Upper lobe of left lung (tissue), 6 donors: ENCODE data around the gene FAM204A. TPM values are rescaled to one million over a fixed set of nuclear protein-coding genes. Genes with fewer than 3 reads are reported as not detected.

Experiments used
- ATAC-seq, 2 donors: fragments of 200-7000 bp; cut with Tn5 transposase; one replicate each; pipeline ENCODE4 v1.9.1; 2022; ENCODE audit warnings: mild to moderate bottlenecking in 2 of 2, moderate library complexity in 2 of 2; ENCODE audit not compliant: low FRiP score in 2 of 2
- DNase-seq, 2 donors: peaks; one replicate each; pipeline ENCODE4 v3.0.0-alpha.2; 2019 to 2020
- H3K27ac ChIP-seq, 4 donors: fragments of 200-600 bp; sonication (generic); one replicate each; pipeline ENCODE4 v1.5.1; 2016 to 2019
- H3K27me3 ChIP-seq, 4 donors: fragments of 200-600 bp; sonication (generic); one replicate each; pipeline ENCODE4 v1.5.1; 2017 to 2019
- H3K36me3 ChIP-seq, 4 donors: fragments of 200-600 bp; sonication (generic); one replicate each; pipeline ENCODE4 v1.5.1; 2016 to 2019
- H3K4me1 ChIP-seq, 4 donors: fragments of 200-600 bp; sonication (generic); one replicate each; pipeline ENCODE4 v1.5.1; 2018 to 2019
- H3K4me3 ChIP-seq, 4 donors: fragments of 200-600 bp; sonication (generic); one replicate each; pipeline ENCODE4 v1.5.1; 2017 to 2019; ENCODE audit warnings: mild to moderate bottlenecking in 2 of 4, moderate library complexity in 1 of 4
- H3K9me3 ChIP-seq, 4 donors: fragments of 200-600 bp; sonication (generic); one replicate each; pipeline ENCODE4 v1.5.1; 2018 to 2019
- CTCF ChIP-seq, 6 experiments: fragments of 450-650 bp in 4 of 6; fragments of 200-600 bp in 2 of 6; sonication (generic) in 2 of 6; IDR thresholded peaks; one replicate each; pipeline ENCODE4 v1.5.1; 2016 to 2019; ENCODE audit warnings: antibody characterized with exemption in 6 of 6
- EP300 ChIP-seq, 4 donors: sonication (generic); formaldehyde crosslinking; IDR thresholded peaks; one replicate each; pipeline ENCODE4 v1.5.1; 2017; ENCODE audit warnings: antibody characterized with exemption in 4 of 4, control low read depth in 2 of 4
- POLR2A ChIP-seq, 4 donors: fragments of 450-650 bp; IDR thresholded peaks; one replicate each; pipeline ENCODE4 v1.5.1; 2016 to 2017; ENCODE audit warnings: antibody characterized with exemption in 4 of 4, mild to moderate bottlenecking in 2 of 4
- POLR2AphosphoS5 ChIP-seq, 2 donors: sonication (generic); formaldehyde crosslinking; IDR thresholded peaks; one replicate each; pipeline ENCODE4 v1.5.1; 2017; ENCODE audit warnings: antibody characterized with exemption in 2 of 2
- WGBS, 2 donors: methylation state at CpG; one replicate each; pipeline ENCODE4 v1.1.5; 2017 to 2018; 5-methylcytosine and 5-hydroxymethylcytosine counted together
- total RNA-seq, 6 donors: library from RNA; depleted of rRNA in 4 of 6; stranded (reverse); fragments of >200 nt in 4 of 6; gene quantifications; one replicate each; pipeline versions ENCODE4 v1.1.0 to v1.2.1, GENCODE V29; 2016 to 2021
- donor health status: DM: no; HTN: no; CAD: no; lungs with moderate emphysema.
- donor health status: DM: no; HTN: yes; CAD: no; lungs with severe emphysema.

FAM204A gene
- total RNA-seq, 6 donors from 2014 or later: 22.0 to 63.6 (median 44.0) TPM

- H3K9me3 ChIP-seq: no peaks in the 10 kb centered on the region
- H3K27ac ChIP-seq: no peak overlapping the region
- ATAC-seq: no peak
- DNase-seq: no peak
- no peak for TF ChIP-seq EP300 (IDR thresholded peaks at IDR 0.05)
- TF ChIP-seq CTCF (IDR thresholded peaks at IDR 0.05): no peak
- no peak for TF ChIP-seq POLR2A (IDR thresholded peaks at IDR 0.05)
- TF ChIP-seq POLR2AphosphoS5 (IDR thresholded peaks at IDR 0.05): no peak
- no peaks in the 10 kb centered on the region for H3K4me1 ChIP-seq
- no peaks in the 10 kb centered on the region for H3K27me3 ChIP-seq
- no peaks in the 10 kb centered on the region for H3K36me3 ChIP-seq
- WGBS, 2 donors: 84 to 87% methylated on average over 6 of the region's 6 CpGs
- no peak overlapping the region for H3K4me3 ChIP-seq
Measured at GRCh38 chr10:118358327-118358726, 16.2 kb upstream of the FAM204A start.

- ATAC-seq (no peak), DNase-seq (no peak)
- H3K27me3 ChIP-seq: no peaks in the 10 kb centered on the region
- no peaks in the 10 kb centered on the region for H3K9me3 ChIP-seq
- H3K4me3 ChIP-seq: no peak overlapping the region
- no peak overlapping the region for H3K27ac ChIP-seq
- WGBS, 2 donors: 64 to 70% methylated on average over 3 of the region's 3 CpGs
- H3K4me1 ChIP-seq: no peaks in the 10 kb centered on the region
- TF ChIP-seq CTCF (IDR thresholded peaks at IDR 0.05): no peak
- TF ChIP-seq POLR2AphosphoS5 (IDR thresholded peaks at IDR 0.05): no peak
- TF ChIP-seq POLR2A (IDR thresholded peaks at IDR 0.05): no peak
- TF ChIP-seq EP300 (IDR thresholded peaks at IDR 0.05): no peak
- H3K36me3 ChIP-seq: no peaks in the 10 kb centered on the region
Measured at GRCh38 chr10:118357841-118358240, 15.7 kb upstream of the FAM204A start.

- TF ChIP-seq POLR2AphosphoS5 (IDR thresholded peaks at IDR 0.05) (no peak), EP300 (IDR thresholded peaks at IDR 0.05) (no peak)
Measured at GRCh38 chr10:118356628-118357027, 14.5 kb upstream of the FAM204A start.

GRCh38 chr10:118355234-118355633 is 13.1 kb upstream of the FAM204A start:
- Histone ChIP-seq H3K9me3 (no peaks in the 10 kb centered on the region), H3K4me3 (no peak overlapping the region), H3K27ac (no peak overlapping the region), H3K36me3 (no peaks in the 10 kb centered on the region), H3K27me3 (no peaks in the 10 kb centered on the region), H3K4me1 (no peaks in the 10 kb centered on the region)
- TF ChIP-seq EP300 (IDR thresholded peaks at IDR 0.05): no peak
- no peak for TF ChIP-seq CTCF (IDR thresholded peaks at IDR 0.05)
- no peak for TF ChIP-seq POLR2AphosphoS5 (IDR thresholded peaks at IDR 0.05)
- no peak for TF ChIP-seq POLR2A (IDR thresholded peaks at IDR 0.05)
- 71 to 75% methylated on average over 3 of the region's 3 CpGs for WGBS, 2 donors
- no peak for DNase-seq
- no peak for ATAC-seq

More at GRCh38 chr10:118356628-118357027, 14.5 kb upstream of the FAM204A start:
- WGBS, 2 donors: 83 to 91% methylated on average over 2 of the region's 2 CpGs
- Histone ChIP-seq H3K4me1 (no peaks in the 10 kb centered on the region), H3K9me3 (no peaks in the 10 kb centered on the region), H3K36me3 (no peaks in the 10 kb centered on the region), H3K27me3 (no peaks in the 10 kb centered on the region), H3K4me3 (no peak overlapping the region), H3K27ac (no peak overlapping the region)
- DNase-seq (no peak), ATAC-seq (no peak)

GRCh38 chr10:118349235-118349634 is 7.1 kb upstream of the FAM204A start:
- no peaks in the 10 kb centered on the region for H3K4me1 ChIP-seq
- ATAC-seq: no peak
- no peak for DNase-seq
- no peaks in the 10 kb centered on the region for H3K36me3 ChIP-seq
- TF ChIP-seq CTCF (IDR thresholded peaks at IDR 0.05) (no peak), POLR2A (IDR thresholded peaks at IDR 0.05) (no peak), POLR2AphosphoS5 (IDR thresholded peaks at IDR 0.05) (no peak), EP300 (IDR thresholded peaks at IDR 0.05) (no peak)
- H3K9me3 ChIP-seq: no peaks in the 10 kb centered on the region
- WGBS, 2 donors: 75 to 87% methylated on average over 3 of the region's 3 CpGs
- H3K4me3 ChIP-seq: no peak overlapping the region
- H3K27me3 ChIP-seq: no peaks in the 10 kb centered on the region
- H3K27ac ChIP-seq: no peak overlapping the region
